ENCODE results near the gene C2orf76.
A peak's percentile ranks its signal among the peaks of the same experiment; 100 is the strongest.

Gene C2orf76

GRCh38 chr2:119264781-119265692 is 101.6 kb downstream of the C2orf76 start:
- DNase-seq (ENCODE audit: low spot score): peak; percentile 74

- no peak for DNase-seq (ENCODE audit: low spot score)
Measured at GRCh38 chr2:119263656-119264055, 103.0 kb downstream of the C2orf76 start.

- no peak for DNase-seq (ENCODE audit: low spot score)
Measured at GRCh38 chr2:119263025-119263424, 103.6 kb downstream of the C2orf76 start.

- DNase-seq (ENCODE audit: low spot score): no peak
Measured at GRCh38 chr2:119261493-119262225, 105.0 kb downstream of the C2orf76 start.

- peak; percentile 68 for DNase-seq (ENCODE audit: low spot score)
Measured at GRCh38 chr2:119260646-119261492, 105.8 kb downstream of the C2orf76 start.

- no peak for DNase-seq (ENCODE audit: low spot score)
Measured at GRCh38 chr2:119259296-119259860, 107.3 kb downstream of the C2orf76 start.

GRCh38 chr2:119257198-119257597 is 109.4 kb downstream of the C2orf76 start:
- DNase-seq (ENCODE audit: low spot score): no peak

- DNase-seq (ENCODE audit: low spot score): no peak
Measured at GRCh38 chr2:119256582-119256921, 110.1 kb downstream of the C2orf76 start.

- peak; percentile 82 for DNase-seq (ENCODE audit: low spot score)
Measured at GRCh38 chr2:119255760-119256581, 110.7 kb downstream of the C2orf76 start.

- DNase-seq (ENCODE audit: low spot score): no peak
Measured at GRCh38 chr2:119254601-119255080, 112.0 kb downstream of the C2orf76 start.

- no peak for DNase-seq (ENCODE audit: low spot score)
Measured at GRCh38 chr2:119253760-119254600, 112.7 kb downstream of the C2orf76 start.

GRCh38 chr2:119253114-119253702 is 113.4 kb downstream of the C2orf76 start:
- no peak for DNase-seq (ENCODE audit: low spot score)

All from AG20443 (cell line).